K562 (cell line): ENCODE results near the gene YPEL2. TPM values are rescaled to one million over a fixed set of nuclear protein-coding genes. Genes with fewer than 3 reads are reported as not detected.

Experiments
- ATAC-seq: fragments of 200-7000 bp; cut with Tn5 transposase; 3 replicates; pipeline ENCODE4 v1.9.1; 2020; ENCODE audit warnings: moderate library complexity
- BruUV-seq: library from RNA; stranded (reverse); fragments of 400-500 nt; replicated peaks from 2 replicates; lab custom pipeline; 2021; lab: Mats Ljungman, UMichigan
- CTCF ChIA-PET: fragments of 300-600 bp; formaldehyde crosslinking; extraction: SDS; loops from one replicate; lab custom pipeline; 2021; ENCODE audit warnings: low intra/inter-chr PET ratio; lab: Yijun Ruan, JAX
- POLR2A ChIA-PET: fragments of 300-600, 350-650 bp; sonication (Branson Sonifier 250); formaldehyde crosslinking; extraction: SDS; loops from one replicate; lab custom pipeline; 2021; ENCODE audit warnings: antibody characterized with exemption, inconsistent platforms; lab: Yijun Ruan, JAX
- DNase-seq, 4 experiments: peaks; one replicate each; pipeline versions ENCODE4 v3.0.0 to v3.0.0-alpha.2; 2011 to 2018; ENCODE audit warnings: low spot score in 3 of 4, mixed read lengths in 3 of 4; ENCODE audit errors: extremely low read depth in 1 of 4
- FAIRE-seq: peaks from 2 replicates; lab custom pipeline; 2011; peaks lifted over from hg19 to GRCh38; lab: Jason Lieb, UNC
- H2AFZ ChIP-seq: 2 replicates; pipeline ENCODE4 v1.6.0; 2011; ENCODE audit warnings: low read depth, low read length, control low read depth, inconsistent platforms
- H3K27ac ChIP-seq: fragments of 200-600 bp; 3 replicates; pipeline ENCODE4 v1.8.0; 2011; ENCODE audit warnings: low read depth, mild to moderate bottlenecking, control low read depth, inconsistent platforms, low read length, moderate library complexity, mixed read lengths; ENCODE audit errors: extremely low read depth
- H3K27me3 ChIP-seq, 2 experiments: fragments of 300-600 bp in 1 of 2; 2 replicates in 1 of 2; 3 replicates in 1 of 2; pipeline versions ENCODE4 v1.6.0 to v1.8.0; 2011; ENCODE audit warnings: inconsistent platforms in 2 of 2, low read length in 2 of 2, mild to moderate bottlenecking in 1 of 2, mixed read lengths in 1 of 2, moderate library complexity in 1 of 2; ENCODE audit not compliant: control insufficient read depth in 2 of 2, insufficient read depth in 2 of 2
- H3K36me3 ChIP-seq: fragments of 300-600 bp; 3 replicates; pipeline ENCODE4 v1.8.0; 2011; ENCODE audit warnings: mild to moderate bottlenecking, low read length, inconsistent platforms; ENCODE audit not compliant: control insufficient read depth, insufficient read depth
- H3K4me1 ChIP-seq, 2 experiments: fragments of 200-600 bp in 1 of 2; replicated peaks in 1 of 2; 2 replicates in 1 of 2; 3 replicates in 1 of 2; pipeline versions ENCODE4 v1.5.1 to v1.8.0; 2011; ENCODE audit warnings: inconsistent platforms in 2 of 2, low read length in 2 of 2, mild to moderate bottlenecking in 1 of 2, mixed read lengths in 1 of 2, moderate library complexity in 1 of 2; ENCODE audit not compliant: control insufficient read depth in 2 of 2, insufficient read depth in 2 of 2
- H3K4me2 ChIP-seq: 2 replicates; pipeline ENCODE4 v1.6.1; 2011; ENCODE audit warnings: low read length, control low read depth, inconsistent platforms, mixed read lengths; ENCODE audit not compliant: insufficient read depth
- H3K4me3 ChIP-seq: fragments of 200-600 bp; sonication (generic), shearing (Covaris generic); 2 replicates; pipeline ENCODE4 v1.5.1; 2016; ENCODE audit warnings: control low read depth, inconsistent platforms
- H3K79me2 ChIP-seq: fragments of 200-600 bp; 3 replicates; pipeline ENCODE4 v1.8.0; 2011; ENCODE audit warnings: low read length, inconsistent platforms; ENCODE audit not compliant: control insufficient read depth, insufficient read depth
- H3K9ac ChIP-seq, 2 experiments: 2 replicates each; pipeline versions ENCODE4 v1.6.0 to v1.6.1; 2011; ENCODE audit warnings: low read depth in 2 of 2, low read length in 2 of 2, control low read depth in 1 of 2, inconsistent platforms in 1 of 2, mild to moderate bottlenecking in 1 of 2, mixed read lengths in 1 of 2; ENCODE audit not compliant: insufficient read depth in 1 of 2
- H3K9me1 ChIP-seq: one replicate; pipeline ENCODE4 v1.6.0; 2011; ENCODE audit warnings: inconsistent platforms, mild to moderate bottlenecking, low read length, moderate library complexity; ENCODE audit not compliant: control insufficient read depth, insufficient read depth
- H3K9me3 ChIP-seq: replicated peaks from 2 replicates; pipeline ENCODE4 v1.5.1; 2011; ENCODE audit warnings: low read depth, low read length, inconsistent platforms; ENCODE audit not compliant: control insufficient read depth, insufficient read depth
- H4K20me1 ChIP-seq: replicated peaks from 2 replicates; pipeline ENCODE4 v1.6.1; 2011; ENCODE audit warnings: low read length, inconsistent platforms, mixed read lengths; ENCODE audit not compliant: control insufficient read depth, insufficient read depth
- GABPA ChIP-seq: fragments of 200-800 bp; sonication (Bioruptor generic); conservative IDR thresholded peaks from 2 replicates; pipeline ENCODE4 v1.6.1; 2016; ENCODE audit warnings: low read depth, missing genetic modification characterization, missing compliant biosample characterization
- NR2C1 ChIP-seq, 2 experiments: fragments of 450-650 bp; IDR thresholded peaks; 2 replicates each; pipeline ENCODE4 v1.6.1; 2017; ENCODE audit warnings: mild to moderate bottlenecking in 2 of 2, antibody characterized with exemption in 1 of 2, inconsistent platforms in 1 of 2, missing compliant biosample characterization in 1 of 2, missing genetic modification characterization in 1 of 2
- RB1 ChIP-seq: fragments of 450-650 bp; IDR thresholded peaks from 2 replicates; pipeline ENCODE4 v1.6.1; 2017; ENCODE audit warnings: low read depth, mild to moderate bottlenecking
- WGBS: fragments of 100-300 bp; shearing (Covaris generic); methylation state at CpG from one replicate; pipeline ENCODE4 v1.1.6; 2016; ENCODE audit warnings: low coverage, mixed read lengths; ENCODE audit not compliant: insufficient coverage; ENCODE audit errors: missing lambda C conversion rate; 5-methylcytosine and 5-hydroxymethylcytosine counted together
- in situ Hi-C: fragments of 300-500 bp; cut with MboI; formaldehyde crosslinking; loops from 4 replicates; pipeline ENCODE4 v1.15.0; 2018; ENCODE audit warnings: inconsistent platforms, mixed read lengths
- intact Hi-C: fragments of 100-400 bp; cut with micrococcal nuclease; formaldehyde crosslinking; loops from 2 replicates; pipeline ENCODE4 v1.14.2; 2022
- polyA plus RNA-seq, 8 experiments: library from polyadenylated mRNA; depleted of rRNA in 4 of 8; stranded (reverse) in 5 of 8; unstranded in 3 of 8; fragments of >200 nt; fragmentation: Nextera tagmentation in 2 of 8; fragmentation: Illumina TruSeq in 1 of 8; extraction: Ambion mirVana in 2 of 8; extraction: Trizol in 1 of 8; gene quantifications; 2 replicates each; pipeline versions ENCODE4 v1.2.1 to v1.2.3, GENCODE V29; 2011 to 2014; ENCODE audit warnings: inconsistent platforms in 1 of 8, missing spikeins in 1 of 8
- total RNA-seq, 7 experiments: library from RNA; depleted of rRNA in 6 of 7; stranded (reverse); fragments of >200 nt in 6 of 7; fragmentation: Illumina TruSeq in 2 of 7; extraction: Trizol in 2 of 7; gene quantifications; 2 replicates each; pipeline versions ENCODE4 v1.2.1 to v1.2.3, GENCODE V29; 2011 to 2021; ENCODE audit warnings: low replicate concordance in 1 of 7
- TF ChIP-seq, protein P1 (sequence below): IDR thresholded peaks from 2 replicates; pipeline ENCODE4 v1.6.1; 2016; ENCODE audit warnings: missing genetic modification characterization, missing compliant biosample characterization

The YPEL2 gene
- total and polyA plus RNA-seq, 9 of the 15 experiments (the other 6 are each of a cell fraction or from before 2014, with no cell fraction given): 0.11 to 2.4 (median 0.47) TPM

DNA sequence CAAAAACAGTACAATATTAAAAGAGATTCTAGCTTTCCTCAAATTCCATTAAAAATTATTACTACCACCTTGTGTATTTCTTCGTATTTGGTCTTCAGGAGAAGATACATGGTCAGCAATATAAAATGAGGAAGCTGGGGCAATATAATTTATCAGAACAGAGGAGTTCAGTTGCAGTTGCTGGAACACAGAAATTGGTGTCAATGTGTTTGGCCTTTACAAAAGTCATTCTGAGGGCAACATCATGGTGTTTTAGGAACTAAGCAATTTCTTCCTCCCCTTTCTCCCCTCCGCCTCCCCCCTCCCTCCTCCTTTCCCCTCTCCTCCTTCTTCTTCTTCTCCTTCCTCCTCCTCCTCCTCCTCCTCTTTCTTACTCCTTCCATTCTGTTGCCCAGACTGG, 102.1 kb downstream of the YPEL2 start:
- ATAC-seq (no peak), DNase-seq (no peak), FAIRE-seq (no peak)
- no peak overlapping the region for H2AFZ ChIP-seq
- WGBS: 0% methylated on average over 1 of the region's 2 CpGs
- in situ Hi-C loops (no loop called here), intact Hi-C loops (no loop called here)
- no peaks in the 10 kb centered on the region for H3K9me3 ChIP-seq
- no peaks in the 10 kb centered on the region for H4K20me1 ChIP-seq
- H3K4me2 ChIP-seq: no peak overlapping the region
- H3K79me2 ChIP-seq: no peaks in the 10 kb centered on the region
- POLR2A ChIA-PET: interaction anchor here (0.5 to 1.0 kb wide), 3 partner anchors 11 to 259 kb away, joined by 3 to 4 read pairs (median 3); no protein-coding TSS in a partner anchor
- H3K9me1 ChIP-seq: no peaks in the 10 kb centered on the region
- H3K27ac ChIP-seq: no peak overlapping the region
- H3K9ac ChIP-seq: no peak overlapping the region
- peaks cover 12 to 21% of the 10 kb centered on the region in 2 experiments; a peak in 4 of 5 replicates for H3K27me3 ChIP-seq
- CTCF ChIA-PET: interaction anchor here (0.7 kb wide), 1 partner anchor 56 kb away, joined by 4 read pairs; no protein-coding TSS in a partner anchor
- BruUV-seq: no TSS peak
- no peaks in the 10 kb centered on the region for H3K4me1 ChIP-seq
- TF ChIP-seq RB1 (no peak), NR2C1 (IDR thresholded peaks at IDR 0.05) (0 out of 2 replicates have a peak, but pooled peaks have one; percentile 24), NR2C1 (tag; IDR thresholded peaks at IDR 0.05) (no peak)
- no peaks in the 10 kb centered on the region for H3K36me3 ChIP-seq
- H3K4me3 ChIP-seq: no peak overlapping the region

DNA sequence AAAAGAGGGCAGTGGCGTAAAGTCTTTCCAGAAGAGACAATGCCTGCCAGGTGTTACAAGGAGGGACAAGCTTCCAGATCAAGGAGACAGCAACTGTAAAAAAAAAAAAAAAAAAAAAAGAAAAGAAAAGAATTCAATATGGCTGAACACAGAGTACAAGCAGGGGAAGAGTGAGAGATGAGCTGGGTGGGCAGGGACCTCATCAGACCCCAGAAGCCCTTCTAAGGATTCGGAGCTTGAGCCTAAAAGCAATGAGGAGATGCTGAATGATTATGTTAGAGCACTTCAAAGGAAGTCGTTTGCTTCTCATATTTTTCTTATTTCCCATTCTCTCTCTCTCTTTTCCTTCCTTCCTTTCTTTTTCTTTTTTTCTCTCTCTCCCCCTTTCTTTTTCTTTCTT, 103.0 kb downstream of the YPEL2 start:
- in situ Hi-C loops (no loop called here), intact Hi-C loops (no loop called here)
- no peaks in the 10 kb centered on the region for H3K9me1 ChIP-seq
- H2AFZ ChIP-seq: no peak overlapping the region
- H3K27ac ChIP-seq: no peak overlapping the region
- no peaks in the 10 kb centered on the region for H3K4me1 ChIP-seq
- no peak for DNase-seq
- CTCF ChIA-PET: no interaction called here
- H3K27me3 ChIP-seq: peaks cover 12 to 21% of the 10 kb centered on the region in 2 experiments; a peak in 4 of 5 replicates
- ATAC-seq: no peak
- POLR2A ChIA-PET: interaction anchor here (0.6 kb wide), 1 partner anchor 37 kb away, joined by 3 read pairs; no protein-coding TSS in a partner anchor
- no peak overlapping the region for H3K4me3 ChIP-seq
- H4K20me1 ChIP-seq: no peaks in the 10 kb centered on the region
- no peaks in the 10 kb centered on the region for H3K36me3 ChIP-seq
- no TSS peak for BruUV-seq
- TF ChIP-seq, protein P1, sequence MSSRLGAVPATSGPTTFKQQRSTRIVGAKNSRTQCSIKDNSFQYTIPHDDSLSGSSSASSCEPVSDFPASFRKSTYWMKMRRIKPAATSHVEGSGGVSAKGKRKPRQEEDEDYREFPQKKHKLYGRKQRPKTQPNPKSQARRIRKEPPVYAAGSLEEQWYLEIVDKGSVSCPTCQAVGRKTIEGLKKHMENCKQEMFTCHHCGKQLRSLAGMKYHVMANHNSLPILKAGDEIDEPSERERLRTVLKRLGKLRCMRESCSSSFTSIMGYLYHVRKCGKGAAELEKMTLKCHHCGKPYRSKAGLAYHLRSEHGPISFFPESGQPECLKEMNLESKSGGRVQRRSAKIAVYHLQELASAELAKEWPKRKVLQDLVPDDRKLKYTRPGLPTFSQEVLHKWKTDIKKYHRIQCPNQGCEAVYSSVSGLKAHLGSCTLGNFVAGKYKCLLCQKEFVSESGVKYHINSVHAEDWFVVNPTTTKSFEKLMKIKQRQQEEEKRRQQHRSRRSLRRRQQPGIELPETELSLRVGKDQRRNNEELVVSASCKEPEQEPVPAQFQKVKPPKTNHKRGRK (tag): peak; percentile 83
- no peak for TF ChIP-seq GABPA (tag)
- no peak overlapping the region for H3K9ac ChIP-seq
- no peaks in the 10 kb centered on the region for H3K79me2 ChIP-seq
- no peak overlapping the region for H3K4me2 ChIP-seq
- no peak for FAIRE-seq
- H3K9me3 ChIP-seq: no peaks in the 10 kb centered on the region
- 0% methylated on average over 2 of the region's 3 CpGs for whole genome bisulfite sequencing
